CD8-positive, alpha-beta memory T cell (primary cell): Measurements from ENCODE around the gene DNMT1. TPM values are rescaled to one million over a fixed set of nuclear protein-coding genes. Genes with fewer than 3 reads are reported as not detected.

Experiments used
- CTCF ChIA-PET: fragments of 350-600 bp; sonication (Branson Sonifier 250); formaldehyde crosslinking; loops from one replicate; lab custom pipeline; 2021; ENCODE audit warnings: antibody characterized with exemption; lab: Charles Lee
- POLR2A ChIA-PET: fragments of 350-600 bp; sonication (Branson Sonifier 250); formaldehyde crosslinking; loops from one replicate; lab custom pipeline; 2021; ENCODE audit warnings: antibody characterized with exemption; lab: Charles Lee
- DNase-seq, 5 donors: peaks; one replicate each; pipeline versions ENCODE4 v3.0.0 to v3.0.0-alpha.2; 2020 to 2022; ENCODE audit warnings: mixed read lengths in 1 of 5
- H3K27ac ChIP-seq: one replicate; pipeline ENCODE4 v1.7.0; 2013; ENCODE audit warnings: low read depth, mild to moderate bottlenecking, low read length, moderate library complexity
- H3K27me3 ChIP-seq: 2 replicates; pipeline ENCODE4 v1.7.0; 2013; ENCODE audit warnings: low read length, mild to moderate bottlenecking; ENCODE audit not compliant: insufficient read depth, poor library complexity, severe bottlenecking
- H3K36me3 ChIP-seq: 2 replicates; pipeline ENCODE4 v1.7.0; 2013; ENCODE audit warnings: mild to moderate bottlenecking, low read length, moderate library complexity; ENCODE audit not compliant: insufficient read depth
- H3K4me1 ChIP-seq: 2 replicates; pipeline ENCODE4 v1.7.0; 2013; ENCODE audit warnings: mild to moderate bottlenecking, low read length, moderate library complexity; ENCODE audit not compliant: insufficient read depth
- H3K4me3 ChIP-seq: 2 replicates; pipeline ENCODE4 v1.7.0; 2013; ENCODE audit warnings: mild to moderate bottlenecking, low read length
- H3K9me3 ChIP-seq: 2 replicates; pipeline ENCODE4 v1.7.0; 2013; ENCODE audit warnings: mild to moderate bottlenecking, low read length
- H3K27ac Mint-ChIP-seq, 8 donors: one replicate each; pipeline ENCODE4 v1.8.0; 2020 to 2021; ENCODE audit warnings: mixed read lengths in 8 of 8, mild to moderate bottlenecking in 6 of 8, inconsistent platforms in 3 of 8, moderate library complexity in 3 of 8
- H3K27me3 Mint-ChIP-seq, 2 donors: one replicate each; pipeline ENCODE4 v1.8.0; 2020 to 2021; ENCODE audit warnings: mixed read lengths in 2 of 2, mild to moderate bottlenecking in 1 of 2, moderate library complexity in 1 of 2
- H3K36me3 Mint-ChIP-seq, 3 donors: one replicate each; pipeline ENCODE4 v1.8.0; 2020 to 2021; ENCODE audit warnings: mixed read lengths in 3 of 3, inconsistent platforms in 1 of 3, mild to moderate bottlenecking in 1 of 3
- H3K4me1 Mint-ChIP-seq, 3 donors: one replicate each; pipeline ENCODE4 v1.8.0; 2020 to 2021; ENCODE audit warnings: mixed read lengths in 3 of 3, inconsistent platforms in 1 of 3, mild to moderate bottlenecking in 1 of 3
- H3K4me3 Mint-ChIP-seq, 7 donors: one replicate each; pipeline ENCODE4 v1.8.0; 2020 to 2021; ENCODE audit warnings: mixed read lengths in 7 of 7, mild to moderate bottlenecking in 6 of 7, moderate library complexity in 4 of 7, inconsistent platforms in 2 of 7
- H3K9me3 Mint-ChIP-seq, 5 donors: one replicate each; pipeline ENCODE4 v1.8.0; 2020 to 2022; ENCODE audit warnings: mixed read lengths in 5 of 5, mild to moderate bottlenecking in 3 of 5, moderate library complexity in 2 of 5, inconsistent platforms in 1 of 5
- polyA plus RNA-seq: library from polyadenylated mRNA; unstranded; fragments of 300-500 nt; fragmentation: Illumina TruSeq; gene quantifications from one replicate; pipeline ENCODE4 v1.2.3, GENCODE V29; 2021
- total RNA-seq, 2 experiments: library from RNA; stranded (reverse); gene quantifications; one replicate each; pipeline ENCODE4 v1.2.3, GENCODE V29; 2021

DNMT1 gene
- total and polyA plus RNA-seq, 3 experiments from 2014 or later = 142 to 325 (median 307) TPM

- H3K9me3 Mint-ChIP-seq = peaks cover 0 to 2% (median 0%) of the 10 kb centered on the region in 5 donors
- H3K4me3 Mint-ChIP-seq = peak overlapping the region in 3 of 7 donors; percentile 37 to 59 (median 39)
Observed at GRCh38 chr19:10100163-10100785, 94.5 kb downstream of the DNMT1 start.

GRCh38 chr19:10096615-10096963, 98.2 kb downstream of the DNMT1 start:
- peaks cover 7% of the 10 kb centered on the region for H3K36me3 ChIP-seq
- Mint-ChIP-seq H3K36me3 (peaks cover 0 to 22% (median 8%) of the 10 kb centered on the region in 3 donors), H3K4me3 (peak overlapping the region in 3 of 7 donors; percentile 25 to 71 (median 40)), H3K9me3 (peaks cover 0 to 2% (median 0%) of the 10 kb centered on the region in 5 donors), H3K4me1 (peaks cover 29 to 49% (median 29%) of the 10 kb centered on the region in 3 donors), H3K27me3 (no peaks in the 10 kb centered on the region), H3K27ac (peak overlapping the region in 4 of 8 donors; percentile 61 to 76 (median 66))
- peak overlapping the region; percentile 60 for H3K4me3 ChIP-seq
- no peaks in the 10 kb centered on the region for H3K27me3 ChIP-seq
- POLR2A ChIA-PET = interaction anchor here (0.6 to 2.9 kb wide), 7 partner anchors 10 to 287 kb away, joined by 3 to 36 read pairs (median 6); partner anchors contain the start of genes MRPL4, P2RY11, PPAN and SHFL
- no peak for DNase-seq
- H3K9me3 ChIP-seq = no peaks in the 10 kb centered on the region
- H3K4me1 ChIP-seq = peaks cover 32% of the 10 kb centered on the region
- CTCF ChIA-PET = interaction anchor here (0.8 to 11.6 kb wide), 5 partner anchors 13 to 332 kb away, joined by 4 to 194 read pairs (median 8); partner anchors contain the start of genes P2RY11 and PPAN
- H3K27ac ChIP-seq = peak overlapping the region; percentile 67

More at GRCh38 chr19:10100163-10100785, 94.5 kb downstream of the DNMT1 start:
- Mint-ChIP-seq H3K27ac (peak overlapping the region in 7 of 8 donors; percentile 67 to 100 (median 92)), H3K27me3 (no peaks in the 10 kb centered on the region), H3K36me3 (no peaks in the 10 kb centered on the region), H3K4me1 (peaks cover 46 to 68% (median 54%) of the 10 kb centered on the region in 3 donors)
- H3K27me3 ChIP-seq = no peaks in the 10 kb centered on the region
- H3K4me1 ChIP-seq = peaks cover 54% of the 10 kb centered on the region
- ChIA-PET CTCF (interaction anchor here (0.6 to 11.6 kb wide), 5 partner anchors 12 to 150 kb away, joined by 3 to 194 read pairs (median 4); partner anchors contain the start of genes P2RY11 and PPAN), POLR2A (interaction anchor here (0.8 to 2.1 kb wide), 3 partner anchors 13 to 42 kb away, joined by 3 to 6 read pairs (median 5); no protein-coding TSS in a partner anchor)
- H3K9me3 ChIP-seq = no peaks in the 10 kb centered on the region
- no peak for DNase-seq
- H3K4me3 ChIP-seq = no peak overlapping the region
- no peaks in the 10 kb centered on the region for H3K36me3 ChIP-seq
- no peak overlapping the region for H3K27ac ChIP-seq

DNA sequence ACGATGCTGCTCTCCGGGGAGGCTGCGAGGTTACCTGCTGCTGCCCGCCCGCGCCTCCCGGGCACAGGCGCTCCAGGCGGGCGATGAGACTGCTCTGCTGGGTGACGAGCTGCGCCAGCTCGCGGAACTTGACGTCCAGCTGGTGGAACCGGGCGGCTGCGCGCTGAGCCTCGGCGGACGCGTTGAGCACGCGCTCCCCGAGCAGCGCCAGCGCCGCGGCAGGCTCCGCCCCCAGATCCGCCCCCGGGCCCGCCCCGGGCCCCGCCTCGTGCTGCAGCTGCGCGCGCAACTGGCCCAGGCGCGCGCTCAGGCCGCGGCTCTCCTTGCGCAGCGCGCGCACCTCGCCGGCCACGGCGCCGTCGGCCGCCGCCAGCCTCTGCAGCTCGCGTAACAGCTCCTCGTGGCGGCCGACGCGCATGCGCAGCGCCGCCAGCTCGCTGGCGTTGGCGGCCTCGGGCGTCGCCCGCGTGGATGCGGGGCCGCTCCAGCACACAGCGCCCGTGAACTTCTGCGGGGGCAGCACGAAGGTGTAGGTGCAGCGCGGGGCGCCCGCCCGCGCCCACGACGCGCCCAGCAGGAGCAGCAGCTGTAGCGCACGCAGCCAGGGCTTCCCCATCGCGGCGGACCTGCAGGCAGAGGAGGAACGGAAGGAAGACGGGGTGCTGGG, 98.7 kb downstream of the DNMT1 start:
- peak overlapping the region in 5 of 7 donors; percentile 37 to 72 (median 60) for H3K4me3 Mint-ChIP-seq
- Histone ChIP-seq H3K36me3 (peaks cover 7% of the 10 kb centered on the region), H3K27ac (peak overlapping the region; percentile 67), H3K4me3 (peak overlapping the region; percentile 60), H3K27me3 (no peaks in the 10 kb centered on the region), H3K4me1 (peaks cover 28% of the 10 kb centered on the region), H3K9me3 (no peaks in the 10 kb centered on the region)
- H3K9me3 Mint-ChIP-seq = peaks cover 0 to 2% (median 0%) of the 10 kb centered on the region in 5 donors
- peak; percentile 85 to 94 (median 89) for DNase-seq
- no peaks in the 10 kb centered on the region for H3K27me3 Mint-ChIP-seq
- POLR2A ChIA-PET = interaction anchor here (0.6 to 1.7 kb wide), 7 partner anchors 10 to 284 kb away, joined by 3 to 36 read pairs (median 6); partner anchors contain the start of genes MRPL4, P2RY11, PPAN and SHFL
- H3K27ac Mint-ChIP-seq = peak overlapping the region in 7 of 8 donors; percentile 47 to 79 (median 66)
- peaks cover 27 to 47% (median 29%) of the 10 kb centered on the region in 3 donors for H3K4me1 Mint-ChIP-seq
- peaks cover 0 to 26% (median 8%) of the 10 kb centered on the region in 3 donors for H3K36me3 Mint-ChIP-seq
- CTCF ChIA-PET = interaction anchor here (0.6 to 11.6 kb wide), 9 partner anchors 8 to 332 kb away, joined by 3 to 194 read pairs (median 5); partner anchors contain the start of genes P2RY11 and PPAN

GRCh38 chr19:10095622-10095947, 99.2 kb downstream of the DNMT1 start:
- Mint-ChIP-seq H3K27me3 (no peaks in the 10 kb centered on the region), H3K27ac (peak overlapping the region; percentile 47 to 79 (median 66))
- peak overlapping the region; percentile 47 for H3K27ac ChIP-seq

GRCh38 chr19:10093295-10094186, 101.2 kb downstream of the DNMT1 start:
- no peak for DNase-seq
- no peaks in the 10 kb centered on the region for H3K27me3 Mint-ChIP-seq
- H3K4me3 Mint-ChIP-seq = peak overlapping the region in 1 of 7 donors; percentile 42
- H3K4me1 ChIP-seq = peaks cover 22% of the 10 kb centered on the region
- peaks cover 10 to 37% (median 20%) of the 10 kb centered on the region in 3 donors for H3K4me1 Mint-ChIP-seq
- no peak overlapping the region for H3K4me3 ChIP-seq
- H3K27ac Mint-ChIP-seq = peak overlapping the region in 2 of 8 donors; percentile 29 to 88
- ChIA-PET CTCF (interaction anchor here (11.6 kb wide), 1 partner anchor 19 kb away, joined by 194 read pairs; the partner anchor contains the start of genes P2RY11 and PPAN), POLR2A (no interaction called here)
- H3K36me3 ChIP-seq = peaks cover 13% of the 10 kb centered on the region
- peaks cover 0 to 46% (median 10%) of the 10 kb centered on the region in 3 donors for H3K36me3 Mint-ChIP-seq
- H3K27ac ChIP-seq = no peak overlapping the region
- H3K9me3 ChIP-seq = no peaks in the 10 kb centered on the region
- peaks cover 0 to 2% (median 0%) of the 10 kb centered on the region in 5 donors for H3K9me3 Mint-ChIP-seq
- H3K27me3 ChIP-seq = no peaks in the 10 kb centered on the region

More at GRCh38 chr19:10095622-10095947, 99.2 kb downstream of the DNMT1 start:
- Histone ChIP-seq H3K36me3 (peaks cover 7% of the 10 kb centered on the region), H3K4me3 (no peak overlapping the region), H3K9me3 (no peaks in the 10 kb centered on the region), H3K4me1 (peaks cover 26% of the 10 kb centered on the region), H3K27me3 (no peaks in the 10 kb centered on the region)
- Mint-ChIP-seq H3K9me3 (peaks cover 0 to 2% (median 0%) of the 10 kb centered on the region in 5 donors), H3K4me3 (peak overlapping the region; percentile 21 to 72 (median 52)), H3K36me3 (peaks cover 0 to 31% (median 8%) of the 10 kb centered on the region in 3 donors), H3K4me1 (peaks cover 27 to 49% (median 27%) of the 10 kb centered on the region in 3 donors)
- no peak for DNase-seq
- CTCF ChIA-PET = interaction anchor here (0.6 to 11.6 kb wide), 9 partner anchors 9 to 333 kb away, joined by 3 to 194 read pairs (median 5); partner anchors contain the start of genes P2RY11 and PPAN
- POLR2A ChIA-PET = interaction anchor here (0.6 to 1.7 kb wide), 7 partner anchors 10 to 285 kb away, joined by 3 to 36 read pairs (median 6); partner anchors contain the start of genes MRPL4, P2RY11, PPAN and SHFL

GRCh38 chr19:10092648-10093294, 102.0 kb downstream of the DNMT1 start:
- CTCF ChIA-PET = interaction anchor here (0.9 to 1.0 kb wide), 2 partner anchors 72 to 162 kb away, joined by 3 read pairs; no protein-coding TSS in a partner anchor
- no peaks in the 10 kb centered on the region for H3K27me3 Mint-ChIP-seq
- POLR2A ChIA-PET = interaction anchor here (0.6 kb wide), 1 partner anchor 50 kb away, joined by 3 read pairs; no protein-coding TSS in a partner anchor

More at GRCh38 chr19:10092648-10093294, 102.0 kb downstream of the DNMT1 start:
- DNase-seq = no peak
- H3K4me3 Mint-ChIP-seq = peak overlapping the region in 2 of 7 donors; percentile 20 to 44
- Histone ChIP-seq H3K36me3 (peaks cover 13% of the 10 kb centered on the region), H3K9me3 (no peaks in the 10 kb centered on the region), H3K27ac (no peak overlapping the region), H3K27me3 (no peaks in the 10 kb centered on the region), H3K4me1 (peaks cover 22% of the 10 kb centered on the region), H3K4me3 (no peak overlapping the region)
- peaks cover 0 to 2% (median 0%) of the 10 kb centered on the region in 5 donors for H3K9me3 Mint-ChIP-seq
- H3K4me1 Mint-ChIP-seq = peaks cover 9 to 31% (median 18%) of the 10 kb centered on the region in 3 donors
- peak overlapping the region in 5 of 8 donors; percentile 2 to 88 (median 28) for H3K27ac Mint-ChIP-seq
- peaks cover 0 to 48% (median 10%) of the 10 kb centered on the region in 3 donors for H3K36me3 Mint-ChIP-seq
